HPDE6-E6E7 (cell line): ENCODE data around the gene KRTAP5-4.
"Not testable (repeated sequence)": the region's sequence is repeated elsewhere in the genome, so short reads cannot be mapped to it uniquely, and the experiment has no call there.

Experiments
- DNase-seq: peaks from one replicate; pipeline ENCODE4 v3.0.0; 2011; ENCODE audit warnings: missing footprints; ENCODE audit errors: extremely low spot score

KRTAP5-4 gene

GRCh38 chr11:1637628-1638027, 15.7 kb upstream of the KRTAP5-4 start:
- DNase-seq: no peak

DNA sequence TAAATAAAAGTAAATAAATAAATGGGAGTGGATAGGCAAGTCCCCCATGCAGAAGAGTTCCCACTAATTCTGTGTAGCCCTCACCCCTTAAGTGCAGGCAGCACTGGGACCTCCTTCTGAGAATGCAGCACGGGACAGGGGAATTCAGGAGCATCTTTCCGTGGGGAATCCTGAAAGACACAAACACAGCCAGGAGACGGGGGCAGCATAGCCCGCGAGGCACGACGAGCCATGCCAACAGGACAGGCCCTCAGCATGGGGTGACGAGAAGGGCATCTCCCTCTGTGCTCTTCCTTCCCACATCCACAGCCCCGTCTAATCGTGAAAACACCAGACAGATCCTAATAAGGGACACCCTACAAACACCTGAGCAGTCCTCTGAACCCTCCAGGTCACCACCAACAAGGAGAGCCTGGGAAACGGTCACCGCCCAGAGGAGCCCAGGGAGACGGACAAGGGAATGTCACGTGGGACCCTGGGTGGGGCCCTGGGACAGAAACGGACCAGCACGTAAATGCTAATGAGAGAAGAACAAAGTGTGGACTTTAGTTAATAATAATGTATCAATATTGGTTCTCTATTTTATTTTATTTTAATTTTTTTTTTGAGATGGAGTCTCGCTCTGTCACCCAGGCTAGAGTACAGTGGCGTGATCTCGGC, 14.5 kb upstream of the KRTAP5-4 start:
- DNase-seq: no peak

GRCh38 chr11:1633864-1634263, 11.9 kb upstream of the KRTAP5-4 start:
- no peak for DNase-seq

DNA sequence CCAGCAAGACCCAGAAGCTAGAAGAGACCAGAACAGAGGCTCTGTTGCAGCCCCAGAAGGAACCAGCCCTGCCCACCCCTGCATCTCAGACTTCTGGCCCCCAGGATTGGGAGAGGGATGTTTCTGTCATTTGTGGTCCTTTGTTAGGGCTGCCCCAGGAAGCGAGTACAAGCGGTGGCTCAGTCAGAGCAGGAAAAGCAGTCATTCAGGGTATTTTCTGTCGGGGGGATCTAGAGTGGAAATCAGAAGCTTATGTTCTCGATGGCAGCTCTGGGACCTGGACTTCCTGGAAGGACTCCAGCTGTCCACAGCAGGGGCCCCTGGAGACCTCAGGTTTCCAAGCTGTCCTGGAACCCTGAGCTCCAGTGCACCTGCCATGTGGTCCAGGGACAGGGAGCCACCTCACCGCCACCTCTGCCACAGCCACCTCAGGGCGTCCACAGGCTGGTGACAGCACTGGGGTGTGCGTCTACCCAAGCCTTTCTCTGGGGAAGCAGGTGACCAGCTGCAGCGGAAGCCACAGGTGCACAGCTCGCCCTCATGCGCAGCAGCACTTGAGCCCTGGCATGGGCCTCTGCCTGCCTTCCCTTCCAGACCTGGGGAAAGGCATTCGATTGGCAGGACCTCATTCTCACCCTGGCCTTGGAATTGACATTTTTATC, 10.2 kb upstream of the KRTAP5-4 start:
- DNase-seq: no peak

DNA sequence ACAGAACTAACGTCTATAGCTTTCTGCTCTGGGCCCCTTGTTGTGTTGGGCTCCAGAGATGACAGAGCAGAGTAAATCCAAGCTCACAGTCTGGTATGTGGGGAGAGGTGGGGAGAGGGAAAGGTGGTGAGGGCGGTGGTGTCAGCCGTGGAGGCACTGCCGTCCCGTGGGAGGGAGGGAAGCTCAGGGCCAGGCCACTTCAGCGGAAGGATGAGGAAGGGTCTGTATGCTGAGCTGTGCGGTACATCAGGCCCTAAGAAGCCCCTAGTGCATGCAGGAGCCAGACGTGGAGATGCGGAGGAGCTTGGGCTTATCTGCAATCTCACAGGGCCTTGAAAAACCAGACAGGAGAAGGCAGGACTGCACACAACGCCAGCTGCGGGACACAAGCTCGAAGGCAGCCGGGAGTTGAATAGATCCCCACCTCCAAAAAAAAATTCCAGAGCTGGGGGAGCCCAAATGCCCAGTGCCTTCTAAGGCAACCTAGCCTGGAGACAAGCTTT, 9.2 kb upstream of the KRTAP5-4 start:
- no peak for DNase-seq

DNA sequence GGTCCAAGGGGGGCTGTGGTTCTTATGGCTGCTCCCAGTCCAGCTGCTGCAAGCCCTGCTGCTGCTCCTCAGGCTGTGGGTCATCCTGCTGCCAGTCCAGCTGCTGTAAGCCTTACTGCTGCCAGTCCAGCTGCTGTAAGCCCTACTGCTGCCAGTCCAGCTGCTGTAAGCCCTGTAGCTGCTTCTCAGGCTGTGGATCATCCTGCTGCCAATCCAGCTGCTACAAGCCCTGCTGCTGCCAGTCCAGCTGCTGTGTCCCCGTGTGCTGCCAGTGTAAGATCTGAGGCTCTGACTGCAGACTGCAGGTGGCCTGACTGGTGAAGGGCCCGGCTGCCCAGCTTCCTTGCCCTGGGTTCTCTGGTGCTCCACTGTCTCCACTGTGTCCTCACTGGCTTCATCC, 8.3 kb upstream of the KRTAP5-4 start:
- no peak for DNase-seq

DNA sequence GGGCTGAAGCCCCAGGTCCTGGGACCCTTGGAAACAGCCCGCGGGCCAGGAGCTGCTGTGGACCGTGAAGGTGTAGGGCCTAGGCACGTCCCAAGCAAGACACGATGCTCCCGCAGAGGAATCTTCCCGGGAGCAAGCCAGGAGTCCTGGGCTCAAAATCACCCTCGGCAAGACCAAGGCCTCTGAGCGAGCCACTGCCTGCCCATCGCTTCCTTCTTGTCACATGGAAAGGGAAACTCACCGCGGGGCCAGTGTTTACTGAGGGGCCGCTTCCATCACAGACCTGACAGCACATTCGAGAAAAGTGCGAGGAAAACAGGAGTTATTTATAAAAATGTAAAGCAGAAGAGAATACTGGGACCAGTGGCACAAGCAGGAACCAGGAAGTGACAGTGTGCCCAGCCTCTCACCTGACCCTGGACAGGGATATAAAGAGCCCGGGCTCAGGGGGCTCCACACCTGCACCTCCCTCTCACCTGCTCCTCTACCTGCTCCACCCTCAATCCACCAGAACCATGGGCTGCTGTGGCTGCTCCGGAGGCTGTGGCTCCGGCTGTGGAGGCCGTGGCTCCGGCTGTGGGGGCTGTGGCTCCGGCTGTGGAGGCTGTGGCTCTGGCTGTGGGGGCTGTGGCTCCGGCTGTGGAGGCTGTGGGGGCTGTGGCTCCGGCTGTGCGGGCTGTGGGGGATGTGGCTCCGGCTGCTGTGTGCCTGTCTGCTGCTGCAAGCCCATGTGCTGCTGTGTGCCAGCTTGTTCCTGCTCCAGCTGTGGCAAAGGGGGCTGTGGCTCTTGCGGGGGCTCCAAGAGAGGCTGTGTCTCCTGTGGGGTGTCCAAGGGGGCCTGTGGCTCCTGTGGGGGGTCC, 7.6 kb upstream of the KRTAP5-4 start, which contains the start of gene KRTAP5-5:
Gene KRTAP5-5 (plus strand): TSS at position 450 of the 860 bp plus-strand sequence. CDS start 66 bp downstream, at position 516.
- DNase-seq: no peak

GRCh38 chr11:1628506-1629325, 6.8 kb upstream of the KRTAP5-4 start:
- DNase-seq: peak; percentile 48

DNA sequence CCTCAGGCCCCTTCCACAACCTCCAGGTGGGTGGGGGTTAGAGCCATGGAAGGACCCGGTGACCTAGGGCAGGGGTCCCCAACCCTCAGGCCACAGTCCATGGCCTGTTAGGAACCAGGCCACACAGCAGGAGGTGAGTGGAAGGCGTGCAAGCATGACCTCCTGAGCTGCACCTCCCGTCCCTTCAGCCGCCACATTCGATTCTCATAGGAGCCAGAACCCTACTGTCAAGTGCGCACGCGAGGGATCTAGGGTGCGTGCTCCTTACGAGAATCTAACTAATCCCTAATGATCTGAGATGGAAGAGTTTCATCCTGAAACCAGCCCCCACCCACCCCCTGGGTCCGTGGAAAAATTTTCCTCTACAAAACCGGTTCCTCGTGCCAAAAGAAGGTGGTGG, 3.6 kb upstream of the KRTAP5-4 start:
- no peak for DNase-seq

DNA sequence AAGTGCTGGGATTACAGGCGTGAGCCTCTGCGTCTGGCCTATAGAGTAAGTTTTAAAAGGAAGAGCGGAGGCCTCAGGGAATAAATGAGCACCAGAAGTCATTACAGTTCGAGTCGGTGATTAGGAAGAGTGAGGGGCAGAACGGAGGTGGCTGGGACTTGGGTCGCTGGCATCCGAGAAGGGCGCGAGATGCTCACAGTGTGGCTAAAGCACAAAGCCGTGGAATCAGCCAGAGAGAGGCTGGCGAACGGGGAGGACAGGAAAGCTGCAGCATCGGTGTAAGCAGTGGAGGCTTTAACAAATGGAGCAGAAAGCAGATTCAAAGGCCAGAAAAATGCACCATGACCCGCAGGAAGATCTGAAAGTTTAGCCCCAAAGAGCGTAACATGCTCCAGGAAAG, 2.7 kb upstream of the KRTAP5-4 start:
- DNase-seq: no peak

GRCh38 chr11:1623716-1624115, 1.8 kb upstream of the KRTAP5-4 start:
- no peak for DNase-seq

GRCh38 chr11:1619449-1619848, 2.5 kb downstream of the KRTAP5-4 start:
- no peak for DNase-seq

GRCh38 chr11:1618231-1618630, 3.7 kb downstream of the KRTAP5-4 start:
- DNase-seq: no peak

- no peak for DNase-seq
Measured at GRCh38 chr11:1608363-1608762, 13.6 kb downstream of the KRTAP5-4 start, which contains the start of gene KRTAP5-3. Gene KRTAP5-3, minus strand, starts transcription at chr11:1608463. Its CDS starts 78 bp downstream, at chr11:1608385.

- not testable (repeated sequence) for DNase-seq
Measured at GRCh38 chr11:1607901-1608300, 14.0 kb downstream of the KRTAP5-4 start.

- DNase-seq: not testable (repeated sequence)
Measured at GRCh38 chr11:1607156-1607845, 14.6 kb downstream of the KRTAP5-4 start.

GRCh38 chr11:1605923-1606322, 16.0 kb downstream of the KRTAP5-4 start:
- DNase-seq: not testable (repeated sequence)

DNA sequence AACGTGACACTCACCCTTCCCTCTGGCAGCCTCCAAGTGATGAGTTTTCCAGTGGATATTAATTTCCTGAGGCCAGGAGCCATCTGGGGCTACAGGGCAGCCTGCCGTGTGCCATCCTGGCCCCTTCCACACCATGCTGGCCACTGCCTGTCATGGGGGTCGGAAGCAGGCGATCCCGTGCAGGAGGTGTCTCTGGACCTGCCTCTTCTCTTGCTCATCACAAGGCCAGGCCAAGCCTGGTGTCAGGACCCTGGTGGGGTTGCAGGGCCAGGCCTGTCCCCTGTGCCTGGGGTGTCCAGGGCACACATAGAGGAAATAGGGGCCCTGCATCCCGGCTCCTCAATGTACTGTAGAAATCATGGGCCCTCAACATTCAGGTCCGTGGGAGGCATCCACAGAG, 17.2 kb downstream of the KRTAP5-4 start:
- no peak for DNase-seq

DNA sequence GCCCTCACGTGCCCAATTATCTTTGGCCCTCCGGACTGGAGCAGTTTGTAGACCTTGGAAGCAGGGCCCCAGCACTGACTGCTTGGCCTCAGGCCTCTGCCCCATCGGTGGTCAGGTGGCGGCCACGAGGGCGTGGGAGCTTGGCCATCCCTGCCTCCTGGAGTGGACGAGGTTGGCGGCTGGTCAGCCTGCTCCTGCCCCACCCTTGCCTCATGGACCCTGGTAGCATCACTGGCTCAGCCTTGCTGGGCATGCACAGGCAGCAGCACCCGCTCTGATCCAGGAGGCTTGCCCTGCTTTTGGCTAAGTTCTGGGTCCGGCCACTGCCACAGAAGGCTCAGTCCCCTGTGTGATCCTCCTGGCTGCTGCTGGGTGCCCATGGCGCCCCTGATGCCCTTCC, 17.8 kb downstream of the KRTAP5-4 start:
- no peak for DNase-seq

DNA sequence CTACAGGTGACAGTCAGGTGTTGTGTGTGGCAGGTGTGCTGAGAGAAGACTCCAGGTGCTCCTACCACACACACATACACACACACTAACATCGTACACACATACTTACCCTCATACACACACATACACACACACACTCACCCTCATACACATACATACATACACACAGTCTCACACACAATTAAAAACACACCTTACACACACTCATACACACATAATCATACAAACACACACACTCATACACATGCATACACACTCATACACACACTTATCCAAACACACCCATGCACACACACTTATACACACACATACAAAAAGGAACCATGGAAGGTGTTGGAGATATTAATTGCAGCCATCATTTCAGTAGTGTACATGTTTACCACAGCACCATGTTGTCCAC, 18.3 kb downstream of the KRTAP5-4 start:
- DNase-seq: no peak

- not testable (repeated sequence) for DNase-seq
Measured at GRCh38 chr11:1601663-1602062, 20.3 kb downstream of the KRTAP5-4 start.
